Measurements from ENCODE around the gene KRT6A. TPM values are rescaled to one million over a fixed set of nuclear protein-coding genes. Genes with fewer than 3 reads are reported as not detected.

The KRT6A gene
- total RNA-seq, 1 experiment from 2014 or later: 0.24 TPM

GRCh38 chr12:52439845-52440244 is 53.2 kb downstream of the KRT6A start:
- H3K36me3 ChIP-seq (ENCODE audit: insufficient read depth, low read length, poor library complexity, severe bottlenecking): no peaks in the 10 kb centered on the region
- no peak overlapping the region for H3K4me3 ChIP-seq (ENCODE audit: low read depth, low read length, poor library complexity, severe bottlenecking)
- POLR2A ChIA-PET (ENCODE audit: low non-redundant PET): no interaction called here
- TF ChIP-seq CTCF (conservative IDR thresholded peaks at IDR 0.05; ENCODE audit: low read depth, low read length): no peak
- no peak for TF ChIP-seq EZH2 (IDR thresholded peaks at IDR 0.05; ENCODE audit: borderline replicate concordance, low read depth, low read length, poor library complexity, severe bottlenecking)
- CTCF ChIA-PET: no interaction called here
- no peaks in the 10 kb centered on the region for H3K27me3 ChIP-seq (replicated peaks; ENCODE audit: insufficient read depth, low read depth, low read length, poor library complexity)
- no peaks in the 10 kb centered on the region for H3K4me1 ChIP-seq (ENCODE audit: insufficient read depth, low read length, poor library complexity, severe bottlenecking)
- BruUV-seq (replicated peaks): no TSS peak
- DNase-seq (ENCODE audit: low spot score): no peak
- no peak overlapping the region for H3K27ac ChIP-seq (ENCODE audit: low read depth, low read length, poor library complexity, severe bottlenecking)
- no peaks in the 10 kb centered on the region for H3K9me3 ChIP-seq (ENCODE audit: low read depth, low read length, poor library complexity, severe bottlenecking)
- intact Hi-C loops (cut with micrococcal nuclease; ENCODE audit: unreplicated experiment): no loop called here

GRCh38 chr12:52439420-52439819 is 53.6 kb downstream of the KRT6A start:
- ChIA-PET CTCF (no interaction called here), POLR2A (ENCODE audit: low non-redundant PET) (no interaction called here)
- no peak for DNase-seq (ENCODE audit: low spot score)
- Histone ChIP-seq H3K4me3 (ENCODE audit: low read depth, low read length, poor library complexity, severe bottlenecking) (no peak overlapping the region), H3K27ac (ENCODE audit: low read depth, low read length, poor library complexity, severe bottlenecking) (no peak overlapping the region), H3K27me3 (replicated peaks; ENCODE audit: insufficient read depth, low read depth, low read length, poor library complexity) (no peaks in the 10 kb centered on the region), H3K4me1 (ENCODE audit: insufficient read depth, low read length, poor library complexity, severe bottlenecking) (no peaks in the 10 kb centered on the region), H3K9me3 (ENCODE audit: low read depth, low read length, poor library complexity, severe bottlenecking) (no peaks in the 10 kb centered on the region), H3K36me3 (ENCODE audit: insufficient read depth, low read length, poor library complexity, severe bottlenecking) (no peaks in the 10 kb centered on the region)
- TF ChIP-seq CTCF (conservative IDR thresholded peaks at IDR 0.05; ENCODE audit: low read depth, low read length): no peak
- no peak for TF ChIP-seq EZH2 (IDR thresholded peaks at IDR 0.05; ENCODE audit: borderline replicate concordance, low read depth, low read length, poor library complexity, severe bottlenecking)
- intact Hi-C loops (cut with micrococcal nuclease; ENCODE audit: unreplicated experiment): no loop called here
- BruUV-seq (replicated peaks): no TSS peak

GRCh38 chr12:52438305-52439301 is 54.5 kb downstream of the KRT6A start:
- intact Hi-C loops (cut with micrococcal nuclease; ENCODE audit: unreplicated experiment): no loop called here
- Histone ChIP-seq H3K4me1 (ENCODE audit: insufficient read depth, low read length, poor library complexity, severe bottlenecking) (no peaks in the 10 kb centered on the region), H3K4me3 (ENCODE audit: low read depth, low read length, poor library complexity, severe bottlenecking) (no peak overlapping the region), H3K36me3 (ENCODE audit: insufficient read depth, low read length, poor library complexity, severe bottlenecking) (no peaks in the 10 kb centered on the region), H3K27me3 (replicated peaks; ENCODE audit: insufficient read depth, low read depth, low read length, poor library complexity) (no peaks in the 10 kb centered on the region), H3K9me3 (ENCODE audit: low read depth, low read length, poor library complexity, severe bottlenecking) (no peaks in the 10 kb centered on the region), H3K27ac (ENCODE audit: low read depth, low read length, poor library complexity, severe bottlenecking) (no peak overlapping the region)
- DNase-seq (ENCODE audit: low spot score): no peak
- ChIA-PET CTCF (no interaction called here), POLR2A (ENCODE audit: low non-redundant PET) (no interaction called here)
- BruUV-seq (replicated peaks): no TSS peak
- TF ChIP-seq CTCF (conservative IDR thresholded peaks at IDR 0.05; ENCODE audit: low read depth, low read length): no peak
- TF ChIP-seq EZH2 (IDR thresholded peaks at IDR 0.05; ENCODE audit: borderline replicate concordance, low read depth, low read length, poor library complexity, severe bottlenecking): no peak

Data from A673 (cell line).